GM23338 (cell line): ENCODE results near the gene SND1. TPM values are rescaled to one million over a fixed set of nuclear protein-coding genes. Genes with fewer than 3 reads are reported as not detected.

Experiments
- ATAC-seq: fragments of 200-7000 bp; cut with Tn5 transposase; 3 replicates; pipeline ENCODE4 v1.9.1; 2020
- DNase-seq: peaks from one replicate; pipeline ENCODE4 v3.0.0-alpha.2; 2015; ENCODE audit warnings: low spot score
- H2AFZ ChIP-seq: fragments of 200-600 bp; sonication (generic); 2 replicates; pipeline ENCODE4 v1.8.0; 2016; ENCODE audit warnings: antibody characterized with exemption, mild to moderate bottlenecking, moderate library complexity
- H3F3A ChIP-seq: fragments of 200-600 bp; sonication (generic); replicated peaks from 2 replicates; pipeline ENCODE4 v1.8.0; 2017; ENCODE audit warnings: antibody characterized with exemption, mixed run types, low read depth
- H3K27ac ChIP-seq: fragments of 200-600 bp; sonication (generic); 2 replicates; pipeline ENCODE4 v1.6.1; 2016; ENCODE audit warnings: low read depth
- H3K27me3 ChIP-seq: fragments of 200-600 bp; sonication (generic); 2 replicates; pipeline ENCODE4 v1.8.0; 2016; ENCODE audit warnings: mild to moderate bottlenecking, mixed run types, moderate library complexity; ENCODE audit not compliant: insufficient read depth
- H3K36me3 ChIP-seq: fragments of 200-600 bp; sonication (generic); 2 replicates; pipeline ENCODE4 v1.8.0; 2016; ENCODE audit warnings: mild to moderate bottlenecking; ENCODE audit not compliant: insufficient read depth
- H3K4me1 ChIP-seq: fragments of 200-600 bp; sonication (generic); 2 replicates; pipeline ENCODE4 v1.8.0; 2016; ENCODE audit warnings: mild to moderate bottlenecking, moderate library complexity; ENCODE audit not compliant: insufficient read depth
- H3K4me2 ChIP-seq: fragments of 200-600 bp; sonication (generic); 2 replicates; pipeline ENCODE4 v1.7.1; 2017; ENCODE audit warnings: mixed run types
- H3K4me3 ChIP-seq: fragments of 200-600 bp; sonication (generic); 2 replicates; pipeline ENCODE4 v1.6.1; 2016; ENCODE audit warnings: mixed run types
- H3K79me2 ChIP-seq: fragments of 200-600 bp; sonication (generic); replicated peaks from 2 replicates; pipeline ENCODE4 v1.8.0; 2017; ENCODE audit warnings: mild to moderate bottlenecking; ENCODE audit not compliant: insufficient read depth
- H3K9me2 ChIP-seq: fragments of 200-600 bp; sonication (generic); 2 replicates; pipeline ENCODE4 v1.8.0; 2017; ENCODE audit not compliant: insufficient read depth
- H4K20me1 ChIP-seq: fragments of 200-600 bp; sonication (generic); replicated peaks from 2 replicates; pipeline ENCODE4 v1.8.0; 2017; ENCODE audit warnings: mild to moderate bottlenecking; ENCODE audit not compliant: insufficient read depth
- H3K27ac Mint-ChIP-seq: 2 replicates; pipeline ENCODE4 v1.8.0; 2020; ENCODE audit warnings: inconsistent platforms, mild to moderate bottlenecking, moderate library complexity, mixed read lengths
- H3K27me3 Mint-ChIP-seq: 3 replicates; pipeline ENCODE4 v1.8.0; 2022; ENCODE audit warnings: low read depth, mild to moderate bottlenecking, moderate library complexity, mixed read lengths, inconsistent platforms; ENCODE audit not compliant: insufficient read depth, poor library complexity
- H3K36me3 Mint-ChIP-seq: 3 replicates; pipeline ENCODE4 v1.8.0; 2021; ENCODE audit warnings: low read depth, mild to moderate bottlenecking, inconsistent platforms, moderate library complexity, mixed read lengths
- H3K4me1 Mint-ChIP-seq: 3 replicates; pipeline ENCODE4 v1.8.0; 2020; ENCODE audit warnings: mild to moderate bottlenecking, inconsistent platforms, mixed read lengths
- H3K4me3 Mint-ChIP-seq: 3 replicates; pipeline ENCODE4 v1.8.0; 2021; ENCODE audit warnings: moderate library complexity, mild to moderate bottlenecking, inconsistent platforms, mixed read lengths
- H3K9me3 Mint-ChIP-seq: 3 replicates; pipeline ENCODE4 v1.8.0; 2020; ENCODE audit warnings: moderate library complexity, mild to moderate bottlenecking, inconsistent platforms, mixed read lengths
- CREB1 ChIP-seq: fragments of 250-450 bp; sonication (Bioruptor Pico); IDR thresholded peaks from 2 replicates; pipeline ENCODE4 v1.5.0; 2020; ENCODE audit warnings: low read depth, mild to moderate bottlenecking, moderate library complexity
- EZH2 ChIP-seq: fragments of 200-600 bp; sonication (generic); IDR thresholded peaks from one replicate; pipeline ENCODE4 v1.8.0; 2017; ENCODE audit warnings: antibody characterized with exemption, mild to moderate bottlenecking, low read depth; ENCODE audit not compliant: unreplicated experiment
- EZH2phosphoT487 ChIP-seq: fragments of 200-600 bp; sonication (generic); IDR thresholded peaks from one replicate; pipeline ENCODE4 v1.8.1; 2018; ENCODE audit warnings: antibody characterized with exemption; ENCODE audit not compliant: unreplicated experiment
- JUNB ChIP-seq: IDR thresholded peaks from one replicate; pipeline ENCODE4 v1.6.1; 2016; ENCODE audit warnings: antibody characterized with exemption; ENCODE audit not compliant: unreplicated experiment
- NANOG ChIP-seq: IDR thresholded peaks from 2 replicates; pipeline ENCODE4 v1.6.1; 2016; ENCODE audit warnings: antibody characterized with exemption, borderline replicate concordance
- POLR2AphosphoS5 ChIP-seq: IDR thresholded peaks from 2 replicates; pipeline ENCODE4 v1.6.1; 2016; ENCODE audit warnings: antibody characterized with exemption, low read depth
- STAT1 ChIP-seq: IDR thresholded peaks from one replicate; pipeline ENCODE4 v1.6.1; 2016; ENCODE audit warnings: antibody characterized with exemption; ENCODE audit not compliant: unreplicated experiment
- ZNF114 ChIP-seq: fragments of 250-450 bp; sonication (Bioruptor Pico); IDR thresholded peaks from 2 replicates; pipeline ENCODE4 v1.5.0; 2020; ENCODE audit warnings: mild to moderate bottlenecking, moderate library complexity
- ZNF331 ChIP-seq: fragments of 250-450 bp; sonication (Bioruptor Pico); IDR thresholded peaks from 2 replicates; pipeline ENCODE4 v1.5.0; 2020; ENCODE audit warnings: low read depth, mild to moderate bottlenecking, moderate library complexity
- polyA plus RNA-seq: library from polyadenylated mRNA; unstranded; fragments of >200 nt; fragmentation: Nextera tagmentation; extraction: Ambion mirVana; gene quantifications from 2 replicates; pipeline ENCODE4 v1.2.1, GENCODE V29; 2016
- total RNA-seq: library from RNA; depleted of rRNA; stranded (reverse); fragments of >200 nt; shearing (Covaris generic); gene quantifications from 2 replicates; pipeline ENCODE4 v1.2.3, GENCODE V29; 2014
- TF ChIP-seq, protein P1 (sequence below): IDR thresholded peaks from one replicate; pipeline ENCODE4 v1.6.1; 2018; ENCODE audit warnings: antibody characterized with exemption; ENCODE audit not compliant: unreplicated experiment
- TF ChIP-seq, protein P2 (sequence below): IDR thresholded peaks from 2 replicates; pipeline ENCODE4 v1.6.1; 2016; ENCODE audit warnings: antibody characterized with exemption
- TF ChIP-seq, protein P3 (sequence below): fragments of 250-450 bp; sonication (Bioruptor Pico); IDR thresholded peaks from 2 replicates; pipeline ENCODE4 v1.5.0; 2020; ENCODE audit warnings: mild to moderate bottlenecking, moderate library complexity
- TF ChIP-seq, protein P4 (sequence below), 2 experiments: fragments of 200-600 bp in 1 of 2; sonication (generic) in 1 of 2; conservative IDR thresholded peaks; 2 replicates each; pipeline versions ENCODE4 v1.5.1 to v1.6.1; 2016 to 2017; ENCODE audit warnings: antibody characterized with exemption in 2 of 2, low read depth in 2 of 2, mild to moderate bottlenecking in 2 of 2, moderate library complexity in 1 of 2

SND1 gene
- total and polyA plus RNA-seq, 2 experiments from 2014 or later = 107 to 254 TPM

DNA sequence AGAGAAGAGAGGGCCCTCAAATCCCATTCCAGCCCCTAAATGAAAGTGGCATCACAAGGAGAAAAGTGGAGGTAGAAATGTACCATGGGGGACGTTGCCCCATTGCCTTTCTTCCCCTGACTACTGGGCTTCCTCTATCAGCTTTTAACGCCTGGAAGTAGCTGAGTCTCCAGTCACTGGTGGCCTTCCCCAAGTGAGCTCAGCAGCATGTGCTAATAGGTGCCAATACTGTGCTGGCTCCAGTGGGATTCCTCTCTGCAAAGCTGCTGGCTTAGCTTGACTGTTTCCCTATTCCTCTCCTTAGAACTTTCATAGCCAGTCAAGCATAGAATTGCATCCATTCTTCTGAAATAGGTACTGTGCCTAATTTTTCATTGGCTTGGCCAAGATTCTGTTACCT, 346.7 kb downstream of the SND1 start:
- H3K4me3 ChIP-seq = no peak overlapping the region
- peaks cover 17% of the 10 kb centered on the region for H3K4me1 ChIP-seq
- peaks cover 13% of the 10 kb centered on the region for H3K79me2 ChIP-seq
- Mint-ChIP-seq H3K36me3 (peaks cover 3% of the 10 kb centered on the region; the same call in 2 of the 3 replicates), H3K9me3 (no peaks in the 10 kb centered on the region), H3K27me3 (peaks cover 2% of the 10 kb centered on the region), H3K4me1 (peaks cover 36% of the 10 kb centered on the region), H3K27ac (no peak overlapping the region; the same call in 1 of the 2 replicates), H3K4me3 (no peak overlapping the region)
- H3K4me2 ChIP-seq = no peak overlapping the region
- H3K27me3 ChIP-seq = no peaks in the 10 kb centered on the region
- no peaks in the 10 kb centered on the region for H3F3A ChIP-seq
- no peak overlapping the region for H2AFZ ChIP-seq
- H3K36me3 ChIP-seq = no peaks in the 10 kb centered on the region; the same call in 1 of the 2 replicates
- ATAC-seq (no peak), DNase-seq (no peak)
- TF ChIP-seq, protein P1, sequence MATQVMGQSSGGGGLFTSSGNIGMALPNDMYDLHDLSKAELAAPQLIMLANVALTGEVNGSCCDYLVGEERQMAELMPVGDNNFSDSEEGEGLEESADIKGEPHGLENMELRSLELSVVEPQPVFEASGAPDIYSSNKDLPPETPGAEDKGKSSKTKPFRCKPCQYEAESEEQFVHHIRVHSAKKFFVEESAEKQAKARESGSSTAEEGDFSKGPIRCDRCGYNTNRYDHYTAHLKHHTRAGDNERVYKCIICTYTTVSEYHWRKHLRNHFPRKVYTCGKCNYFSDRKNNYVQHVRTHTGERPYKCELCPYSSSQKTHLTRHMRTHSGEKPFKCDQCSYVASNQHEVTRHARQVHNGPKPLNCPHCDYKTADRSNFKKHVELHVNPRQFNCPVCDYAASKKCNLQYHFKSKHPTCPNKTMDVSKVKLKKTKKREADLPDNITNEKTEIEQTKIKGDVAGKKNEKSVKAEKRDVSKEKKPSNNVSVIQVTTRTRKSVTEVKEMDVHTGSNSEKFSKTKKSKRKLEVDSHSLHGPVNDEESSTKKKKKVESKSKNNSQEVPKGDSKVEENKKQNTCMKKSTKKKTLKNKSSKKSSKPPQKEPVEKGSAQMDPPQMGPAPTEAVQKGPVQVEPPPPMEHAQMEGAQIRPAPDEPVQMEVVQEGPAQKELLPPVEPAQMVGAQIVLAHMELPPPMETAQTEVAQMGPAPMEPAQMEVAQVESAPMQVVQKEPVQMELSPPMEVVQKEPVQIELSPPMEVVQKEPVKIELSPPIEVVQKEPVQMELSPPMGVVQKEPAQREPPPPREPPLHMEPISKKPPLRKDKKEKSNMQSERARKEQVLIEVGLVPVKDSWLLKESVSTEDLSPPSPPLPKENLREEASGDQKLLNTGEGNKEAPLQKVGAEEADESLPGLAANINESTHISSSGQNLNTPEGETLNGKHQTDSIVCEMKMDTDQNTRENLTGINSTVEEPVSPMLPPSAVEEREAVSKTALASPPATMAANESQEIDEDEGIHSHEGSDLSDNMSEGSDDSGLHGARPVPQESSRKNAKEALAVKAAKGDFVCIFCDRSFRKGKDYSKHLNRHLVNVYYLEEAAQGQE = no peak
- TF ChIP-seq ZNF331 (CRISPR knock-in tag) (no peak), ZNF114 (CRISPR knock-in tag) (no peak), CREB1 (CRISPR knock-in tag) (no peak), STAT1 (no peak), NANOG (no peak), JUNB (no peak), EZH2phosphoT487 (no peak), EZH2 (no peak), POLR2AphosphoS5 (no peak)
- TF ChIP-seq, protein P2, sequence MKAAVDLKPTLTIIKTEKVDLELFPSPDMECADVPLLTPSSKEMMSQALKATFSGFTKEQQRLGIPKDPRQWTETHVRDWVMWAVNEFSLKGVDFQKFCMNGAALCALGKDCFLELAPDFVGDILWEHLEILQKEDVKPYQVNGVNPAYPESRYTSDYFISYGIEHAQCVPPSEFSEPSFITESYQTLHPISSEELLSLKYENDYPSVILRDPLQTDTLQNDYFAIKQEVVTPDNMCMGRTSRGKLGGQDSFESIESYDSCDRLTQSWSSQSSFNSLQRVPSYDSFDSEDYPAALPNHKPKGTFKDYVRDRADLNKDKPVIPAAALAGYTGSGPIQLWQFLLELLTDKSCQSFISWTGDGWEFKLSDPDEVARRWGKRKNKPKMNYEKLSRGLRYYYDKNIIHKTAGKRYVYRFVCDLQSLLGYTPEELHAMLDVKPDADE = no peak
- TF ChIP-seq, protein P3, sequence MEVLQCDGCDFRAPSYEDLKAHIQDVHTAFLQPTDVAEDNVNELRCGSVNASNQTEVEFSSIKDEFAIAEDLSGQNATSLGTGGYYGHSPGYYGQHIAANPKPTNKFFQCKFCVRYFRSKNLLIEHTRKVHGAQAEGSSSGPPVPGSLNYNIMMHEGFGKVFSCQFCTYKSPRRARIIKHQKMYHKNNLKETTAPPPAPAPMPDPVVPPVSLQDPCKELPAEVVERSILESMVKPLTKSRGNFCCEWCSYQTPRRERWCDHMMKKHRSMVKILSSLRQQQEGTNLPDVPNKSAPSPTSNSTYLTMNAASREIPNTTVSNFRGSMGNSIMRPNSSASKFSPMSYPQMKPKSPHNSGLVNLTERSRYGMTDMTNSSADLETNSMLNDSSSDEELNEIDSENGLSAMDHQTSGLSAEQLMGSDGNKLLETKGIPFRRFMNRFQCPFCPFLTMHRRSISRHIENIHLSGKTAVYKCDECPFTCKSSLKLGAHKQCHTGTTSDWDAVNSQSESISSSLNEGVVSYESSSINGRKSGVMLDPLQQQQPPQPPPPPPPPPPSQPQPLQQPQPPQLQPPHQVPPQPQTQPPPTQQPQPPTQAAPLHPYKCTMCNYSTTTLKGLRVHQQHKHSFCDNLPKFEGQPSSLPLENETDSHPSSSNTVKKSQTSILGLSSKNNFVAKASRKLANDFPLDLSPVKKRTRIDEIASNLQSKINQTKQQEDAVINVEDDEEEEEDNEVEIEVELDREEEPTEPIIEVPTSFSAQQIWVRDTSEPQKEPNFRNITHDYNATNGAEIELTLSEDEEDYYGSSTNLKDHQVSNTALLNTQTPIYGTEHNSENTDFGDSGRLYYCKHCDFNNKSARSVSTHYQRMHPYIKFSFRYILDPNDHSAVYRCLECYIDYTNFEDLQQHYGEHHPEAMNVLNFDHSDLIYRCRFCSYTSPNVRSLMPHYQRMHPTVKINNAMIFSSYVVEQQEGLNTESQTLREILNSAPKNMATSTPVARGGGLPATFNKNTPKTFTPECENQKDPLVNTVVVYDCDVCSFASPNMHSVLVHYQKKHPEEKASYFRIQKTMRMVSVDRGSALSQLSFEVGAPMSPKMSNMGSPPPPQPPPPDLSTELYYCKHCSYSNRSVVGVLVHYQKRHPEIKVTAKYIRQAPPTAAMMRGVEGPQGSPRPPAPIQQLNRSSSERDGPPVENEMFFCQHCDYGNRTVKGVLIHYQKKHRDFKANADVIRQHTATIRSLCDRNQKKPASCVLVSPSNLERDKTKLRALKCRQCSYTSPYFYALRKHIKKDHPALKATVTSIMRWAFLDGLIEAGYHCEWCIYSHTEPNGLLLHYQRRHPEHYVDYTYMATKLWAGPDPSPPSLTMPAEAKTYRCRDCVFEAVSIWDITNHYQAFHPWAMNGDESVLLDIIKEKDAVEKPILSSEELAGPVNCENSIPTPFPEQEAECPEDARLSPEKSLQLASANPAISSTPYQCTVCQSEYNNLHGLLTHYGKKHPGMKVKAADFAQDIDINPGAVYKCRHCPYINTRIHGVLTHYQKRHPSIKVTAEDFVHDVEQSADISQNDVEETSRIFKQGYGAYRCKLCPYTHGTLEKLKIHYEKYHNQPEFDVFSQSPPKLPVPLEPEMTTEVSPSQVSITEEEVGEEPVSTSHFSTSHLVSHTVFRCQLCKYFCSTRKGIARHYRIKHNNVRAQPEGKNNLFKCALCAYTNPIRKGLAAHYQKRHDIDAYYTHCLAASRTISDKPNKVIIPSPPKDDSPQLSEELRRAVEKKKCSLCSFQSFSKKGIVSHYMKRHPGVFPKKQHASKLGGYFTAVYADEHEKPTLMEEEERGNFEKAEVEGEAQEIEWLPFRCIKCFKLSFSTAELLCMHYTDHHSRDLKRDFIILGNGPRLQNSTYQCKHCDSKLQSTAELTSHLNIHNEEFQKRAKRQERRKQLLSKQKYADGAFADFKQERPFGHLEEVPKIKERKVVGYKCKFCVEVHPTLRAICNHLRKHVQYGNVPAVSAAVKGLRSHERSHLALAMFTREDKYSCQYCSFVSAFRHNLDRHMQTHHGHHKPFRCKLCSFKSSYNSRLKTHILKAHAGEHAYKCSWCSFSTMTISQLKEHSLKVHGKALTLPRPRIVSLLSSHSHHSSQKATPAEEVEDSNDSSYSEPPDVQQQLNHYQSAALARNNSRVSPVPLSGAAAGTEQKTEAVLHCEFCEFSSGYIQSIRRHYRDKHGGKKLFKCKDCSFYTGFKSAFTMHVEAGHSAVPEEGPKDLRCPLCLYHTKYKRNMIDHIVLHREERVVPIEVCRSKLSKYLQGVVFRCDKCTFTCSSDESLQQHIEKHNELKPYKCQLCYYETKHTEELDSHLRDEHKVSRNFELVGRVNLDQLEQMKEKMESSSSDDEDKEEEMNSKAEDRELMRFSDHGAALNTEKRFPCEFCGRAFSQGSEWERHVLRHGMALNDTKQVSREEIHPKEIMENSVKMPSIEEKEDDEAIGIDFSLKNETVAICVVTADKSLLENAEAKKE (CRISPR knock-in tag) = no peak
- TF ChIP-seq, protein P4, sequence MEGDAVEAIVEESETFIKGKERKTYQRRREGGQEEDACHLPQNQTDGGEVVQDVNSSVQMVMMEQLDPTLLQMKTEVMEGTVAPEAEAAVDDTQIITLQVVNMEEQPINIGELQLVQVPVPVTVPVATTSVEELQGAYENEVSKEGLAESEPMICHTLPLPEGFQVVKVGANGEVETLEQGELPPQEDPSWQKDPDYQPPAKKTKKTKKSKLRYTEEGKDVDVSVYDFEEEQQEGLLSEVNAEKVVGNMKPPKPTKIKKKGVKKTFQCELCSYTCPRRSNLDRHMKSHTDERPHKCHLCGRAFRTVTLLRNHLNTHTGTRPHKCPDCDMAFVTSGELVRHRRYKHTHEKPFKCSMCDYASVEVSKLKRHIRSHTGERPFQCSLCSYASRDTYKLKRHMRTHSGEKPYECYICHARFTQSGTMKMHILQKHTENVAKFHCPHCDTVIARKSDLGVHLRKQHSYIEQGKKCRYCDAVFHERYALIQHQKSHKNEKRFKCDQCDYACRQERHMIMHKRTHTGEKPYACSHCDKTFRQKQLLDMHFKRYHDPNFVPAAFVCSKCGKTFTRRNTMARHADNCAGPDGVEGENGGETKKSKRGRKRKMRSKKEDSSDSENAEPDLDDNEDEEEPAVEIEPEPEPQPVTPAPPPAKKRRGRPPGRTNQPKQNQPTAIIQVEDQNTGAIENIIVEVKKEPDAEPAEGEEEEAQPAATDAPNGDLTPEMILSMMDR (conservative IDR thresholded peaks at IDR 0.05; ENCODE audit: low read depth in 2 of 2) = no peak
- peaks cover 6% of the 10 kb centered on the region; the same call in 1 of the 2 replicates for H3K9me2 ChIP-seq
- 0 out of 2 replicates have a peak overlapping the region, but pooled peaks have one; percentile 21 for H3K27ac ChIP-seq
- H4K20me1 ChIP-seq = peaks cover 13% of the 10 kb centered on the region
